GM19372 (cell line): ENCODE data around the gene TOMT.

Source experiments
- ATAC-seq: cut with Tn5 transposase; IDR thresholded peaks from one replicate; pipeline ENCODE4 v1.9.1; 2021; ENCODE audit warnings: mild to moderate bottlenecking, low read depth, moderate library complexity; ENCODE audit not compliant: unreplicated experiment

The TOMT gene

DNA sequence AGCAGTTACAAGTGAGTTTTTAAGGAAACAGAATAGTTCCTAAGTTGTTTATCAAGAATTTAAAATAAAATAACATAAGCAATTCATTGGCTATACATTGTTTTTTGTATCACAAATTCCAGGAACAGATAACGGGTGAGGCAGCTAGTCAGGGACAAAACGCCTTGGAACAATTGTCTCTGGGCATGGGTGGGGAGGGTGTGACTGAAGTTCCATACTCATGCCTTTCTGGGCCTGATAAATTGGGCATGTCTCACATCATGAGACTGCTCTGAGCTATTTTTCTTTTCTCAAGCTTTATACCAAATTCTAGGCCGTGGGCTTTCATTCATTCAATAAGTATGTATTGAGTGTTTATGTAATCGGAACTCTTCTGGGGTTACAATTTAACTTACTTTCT, 51.4 kb downstream of the TOMT start:
- no peak for ATAC-seq
